OCI-LY1 (cell line): Measurements from ENCODE around the gene METTL1.

Experiments used
- H2AFZ ChIP-seq: fragments of 200-600 bp; sonication (generic), shearing (Covaris generic); 2 replicates; pipeline ENCODE4 v1.6.0; 2014; ENCODE audit warnings: antibody characterized with exemption, mild to moderate bottlenecking, low read length
- H3F3A ChIP-seq: fragments of 200-600 bp; sonication (generic), shearing (Covaris generic); 2 replicates; pipeline ENCODE4 v1.6.0; 2014; ENCODE audit warnings: mild to moderate bottlenecking, antibody characterized with exemption, low read length, moderate library complexity; ENCODE audit not compliant: insufficient read depth
- H3K27ac ChIP-seq: fragments of 200-600 bp; sonication (generic); 2 replicates; pipeline ENCODE4 v1.5.1; 2014; ENCODE audit warnings: low read length, mixed run types, mild to moderate bottlenecking, low read depth; ENCODE audit not compliant: poor library complexity, severe bottlenecking
- H3K27me3 ChIP-seq: fragments of 200-600 bp; sonication (generic); 2 replicates; pipeline ENCODE4 v1.6.0; 2014; ENCODE audit warnings: antibody characterized with exemption, mild to moderate bottlenecking, low read length, moderate library complexity; ENCODE audit not compliant: insufficient read depth
- H3K36me3 ChIP-seq: fragments of 200-600 bp; sonication (generic); 2 replicates; pipeline ENCODE4 v1.6.1; 2014; ENCODE audit warnings: mild to moderate bottlenecking, antibody characterized with exemption, low read length, moderate library complexity, mixed read lengths; ENCODE audit not compliant: insufficient read depth
- H3K4me1 ChIP-seq: fragments of 200-600 bp; sonication (generic); 2 replicates; pipeline ENCODE4 v1.5.1; 2014; ENCODE audit warnings: mild to moderate bottlenecking, low read length, moderate library complexity; ENCODE audit not compliant: insufficient read depth, severe bottlenecking
- H3K4me2 ChIP-seq: fragments of 200-600 bp; sonication (generic), shearing (Covaris generic); 2 replicates; pipeline ENCODE4 v1.6.1; 2014; ENCODE audit warnings: low read length
- H3K4me3 ChIP-seq: fragments of 200-600 bp; sonication (generic); 2 replicates; pipeline ENCODE4 v1.5.1; 2014; ENCODE audit warnings: low read length, low read depth, mild to moderate bottlenecking, mixed read lengths; ENCODE audit not compliant: poor library complexity, severe bottlenecking
- H3K79me2 ChIP-seq: fragments of 200-600 bp; shearing (Covaris generic); 2 replicates; pipeline ENCODE4 v1.6.1; 2016; ENCODE audit warnings: mixed run types, low read length, mixed read lengths; ENCODE audit not compliant: insufficient read depth
- H3K9ac ChIP-seq: fragments of 200-600 bp; sonication (generic), shearing (Covaris generic); 2 replicates; pipeline ENCODE4 v1.6.1; 2014; ENCODE audit warnings: mild to moderate bottlenecking, low read length, mixed read lengths
- H3K9me2 ChIP-seq: fragments of 200-600 bp; sonication (generic), shearing (Covaris generic); 2 replicates; pipeline ENCODE4 v1.6.1; 2014; ENCODE audit warnings: low read depth, mild to moderate bottlenecking, low read length, mixed read lengths
- H3K9me3 ChIP-seq: fragments of 200-600 bp; shearing (Covaris generic); 2 replicates; pipeline ENCODE4 v1.6.1; 2014; ENCODE audit warnings: low read length, mixed read lengths
- H4K20me1 ChIP-seq: fragments of 200-600 bp; sonication (generic), shearing (Covaris generic); 2 replicates; pipeline ENCODE4 v1.6.0; 2016; ENCODE audit warnings: mild to moderate bottlenecking, low read length; ENCODE audit not compliant: insufficient read depth
- EZH2 ChIP-seq: fragments of 200-600 bp; sonication (generic), shearing (Covaris generic); IDR thresholded peaks from 2 replicates; pipeline ENCODE4 v1.8.0; 2017; ENCODE audit warnings: borderline replicate concordance, mixed run types, mild to moderate bottlenecking, antibody characterized with exemption, low read length, moderate library complexity, mixed read lengths
- TF ChIP-seq, protein P1 (sequence below): fragments of 200-600 bp; sonication (generic), shearing (Covaris generic); IDR thresholded peaks from 2 replicates; pipeline ENCODE4 v1.5.1; 2017; ENCODE audit warnings: mild to moderate bottlenecking, antibody characterized with exemption, low read length, moderate library complexity, mixed read lengths

The METTL1 gene

DNA sequence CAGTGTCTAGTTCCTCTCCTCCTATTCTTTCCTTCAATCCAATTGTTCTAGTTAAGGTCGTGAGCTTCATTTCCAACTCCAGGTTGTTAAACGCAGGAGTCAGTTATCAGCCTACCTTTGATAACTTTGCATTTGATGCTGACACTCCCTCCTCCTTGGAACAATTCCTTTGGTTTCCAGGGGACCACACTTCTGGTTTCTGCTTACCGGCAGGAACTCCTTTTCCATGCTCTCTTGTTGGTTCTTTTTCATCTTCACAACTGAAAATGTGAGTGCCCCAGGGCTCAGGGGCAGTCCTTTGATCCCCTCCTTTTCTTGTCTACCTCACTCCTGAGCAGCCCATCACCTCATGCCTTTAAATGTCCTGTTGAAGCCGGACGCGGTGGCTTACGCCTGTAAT, 5.5 kb upstream of the METTL1 start:
- H3K36me3 ChIP-seq: no peaks in the 10 kb centered on the region
- no peak overlapping the region for H2AFZ ChIP-seq
- H3K27ac ChIP-seq: no peak overlapping the region
- no peaks in the 10 kb centered on the region for H3K9me3 ChIP-seq
- H3K4me2 ChIP-seq: no peak overlapping the region
- H3K9ac ChIP-seq: no peak overlapping the region
- TF ChIP-seq, protein P1, sequence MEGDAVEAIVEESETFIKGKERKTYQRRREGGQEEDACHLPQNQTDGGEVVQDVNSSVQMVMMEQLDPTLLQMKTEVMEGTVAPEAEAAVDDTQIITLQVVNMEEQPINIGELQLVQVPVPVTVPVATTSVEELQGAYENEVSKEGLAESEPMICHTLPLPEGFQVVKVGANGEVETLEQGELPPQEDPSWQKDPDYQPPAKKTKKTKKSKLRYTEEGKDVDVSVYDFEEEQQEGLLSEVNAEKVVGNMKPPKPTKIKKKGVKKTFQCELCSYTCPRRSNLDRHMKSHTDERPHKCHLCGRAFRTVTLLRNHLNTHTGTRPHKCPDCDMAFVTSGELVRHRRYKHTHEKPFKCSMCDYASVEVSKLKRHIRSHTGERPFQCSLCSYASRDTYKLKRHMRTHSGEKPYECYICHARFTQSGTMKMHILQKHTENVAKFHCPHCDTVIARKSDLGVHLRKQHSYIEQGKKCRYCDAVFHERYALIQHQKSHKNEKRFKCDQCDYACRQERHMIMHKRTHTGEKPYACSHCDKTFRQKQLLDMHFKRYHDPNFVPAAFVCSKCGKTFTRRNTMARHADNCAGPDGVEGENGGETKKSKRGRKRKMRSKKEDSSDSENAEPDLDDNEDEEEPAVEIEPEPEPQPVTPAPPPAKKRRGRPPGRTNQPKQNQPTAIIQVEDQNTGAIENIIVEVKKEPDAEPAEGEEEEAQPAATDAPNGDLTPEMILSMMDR: no peak
- no peak for TF ChIP-seq EZH2
- H3K79me2 ChIP-seq: no peaks in the 10 kb centered on the region
- no peaks in the 10 kb centered on the region for H4K20me1 ChIP-seq
- H3K27me3 ChIP-seq: no peaks in the 10 kb centered on the region
- peaks cover 12% of the 10 kb centered on the region for H3K4me1 ChIP-seq
- no peaks in the 10 kb centered on the region for H3K9me2 ChIP-seq
- no peaks in the 10 kb centered on the region for H3F3A ChIP-seq
- H3K4me3 ChIP-seq: no peak overlapping the region

DNA sequence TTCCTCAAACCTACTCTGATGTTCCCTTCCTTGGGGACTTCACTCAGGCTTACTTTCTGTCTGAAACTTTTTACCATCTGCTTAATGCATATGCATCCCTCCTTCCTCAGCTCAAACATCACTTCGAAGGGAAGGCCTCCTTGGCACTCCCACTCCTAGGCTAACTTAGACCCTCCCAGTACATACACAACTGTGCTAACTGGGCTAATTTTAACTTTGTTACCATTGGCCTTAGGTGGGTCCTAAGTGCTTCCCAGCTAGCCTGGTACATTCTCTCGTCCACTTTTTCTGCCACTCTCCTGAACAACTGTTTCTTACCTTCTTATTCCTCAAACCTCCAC, 4.3 kb upstream of the METTL1 start:
- Histone ChIP-seq H3K9me2 (no peaks in the 10 kb centered on the region), H3K27me3 (no peaks in the 10 kb centered on the region), H3K9ac (no peak overlapping the region), H3K4me2 (no peak overlapping the region), H3F3A (no peaks in the 10 kb centered on the region), H2AFZ (no peak overlapping the region), H3K4me3 (no peak overlapping the region), H3K9me3 (no peaks in the 10 kb centered on the region), H3K36me3 (no peaks in the 10 kb centered on the region), H3K79me2 (no peaks in the 10 kb centered on the region), H4K20me1 (no peaks in the 10 kb centered on the region), H3K27ac (no peak overlapping the region), H3K4me1 (peaks cover 12% of the 10 kb centered on the region)
- TF ChIP-seq, protein P1: no peak; the same call in 1 of the 2 replicates
- TF ChIP-seq EZH2: no peak

DNA sequence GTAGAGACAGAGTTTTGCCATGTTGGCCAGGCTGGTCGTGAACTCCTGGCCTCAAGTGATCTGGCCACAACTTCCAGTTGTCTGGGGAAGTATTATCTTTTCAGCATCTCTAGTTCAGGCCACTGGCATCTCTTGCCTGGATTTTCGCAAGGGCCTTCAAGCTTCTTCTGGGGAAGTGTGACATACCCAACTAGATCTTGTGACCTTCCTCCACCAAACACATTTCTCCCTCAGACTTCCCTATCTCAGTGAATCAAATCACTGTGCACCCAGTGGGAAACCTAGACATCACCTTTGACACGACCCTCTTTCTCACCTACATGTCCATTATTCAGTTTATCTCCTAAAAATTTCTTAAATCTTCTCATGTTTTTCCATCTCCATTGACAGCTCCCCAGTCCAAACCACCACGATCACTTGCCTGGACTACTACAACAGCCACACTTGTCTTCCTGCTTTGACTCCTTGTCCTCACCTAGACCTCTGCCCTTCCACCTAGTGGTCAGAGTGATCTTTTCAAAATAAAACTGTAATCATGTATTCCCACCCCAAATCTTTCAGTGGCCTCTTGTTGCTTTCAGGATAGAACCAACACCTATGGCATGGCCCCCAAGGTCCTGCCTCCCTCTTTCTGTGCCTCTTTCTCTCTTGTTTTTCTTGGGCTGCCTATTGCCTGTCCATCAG, 3.8 kb upstream of the METTL1 start:
- Histone ChIP-seq H3K4me2 (no peak overlapping the region), H3K27me3 (no peaks in the 10 kb centered on the region), H3K9ac (no peak overlapping the region), H3K79me2 (no peaks in the 10 kb centered on the region), H3K27ac (no peak overlapping the region), H2AFZ (no peak overlapping the region), H3K9me2 (no peaks in the 10 kb centered on the region), H3K4me1 (peaks cover 17% of the 10 kb centered on the region), H3K36me3 (peaks cover 2% of the 10 kb centered on the region; the same call in 1 of the 2 replicates), H3K4me3 (no peak overlapping the region), H3K9me3 (no peaks in the 10 kb centered on the region), H4K20me1 (no peaks in the 10 kb centered on the region), H3F3A (no peaks in the 10 kb centered on the region)
- TF ChIP-seq, protein P1: peak; percentile 38; the same call in 1 of the 2 replicates
- TF ChIP-seq EZH2: no peak
